Peyer's patch (tissue), 4 donors: ENCODE data around the gene PRKAG3.

Source experiments
- POLR2A ChIP-seq, 2 donors: fragments of 450-650 bp; IDR thresholded peaks; one replicate each; pipeline ENCODE4 v1.5.1; 2017; ENCODE audit warnings: antibody characterized with exemption in 2 of 2, mild to moderate bottlenecking in 2 of 2, moderate library complexity in 2 of 2
- TF ChIP-seq, protein P1 (sequence below), 6 experiments: fragments of 450-650 bp in 4 of 6; fragments of 200-600 bp in 2 of 6; sonication (generic) in 1 of 6; IDR thresholded peaks; one replicate each; pipeline ENCODE4 v1.5.1; 2017 to 2019; ENCODE audit warnings: antibody characterized with exemption in 6 of 6, mild to moderate bottlenecking in 3 of 6, moderate library complexity in 1 of 6

DNA sequence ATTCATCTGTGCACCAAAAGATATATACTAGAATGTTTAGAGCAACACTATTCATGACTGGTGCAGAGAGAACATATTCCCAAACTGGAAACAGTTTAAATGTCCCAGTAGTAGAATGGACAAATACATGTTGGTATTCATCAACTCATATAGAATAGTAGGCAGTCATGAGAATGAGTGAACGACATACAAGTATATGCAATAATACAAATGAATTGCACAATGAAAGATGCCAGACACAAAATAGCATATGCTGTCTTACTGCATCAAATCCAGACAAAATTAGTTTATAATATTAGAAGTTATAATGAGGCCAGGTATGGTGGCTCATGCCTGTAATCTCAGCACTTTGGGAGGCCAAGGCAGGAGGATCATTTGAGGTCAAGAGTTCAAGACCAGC is 8.3 kb upstream of the PRKAG3 start:
- TF ChIP-seq, protein P1, sequence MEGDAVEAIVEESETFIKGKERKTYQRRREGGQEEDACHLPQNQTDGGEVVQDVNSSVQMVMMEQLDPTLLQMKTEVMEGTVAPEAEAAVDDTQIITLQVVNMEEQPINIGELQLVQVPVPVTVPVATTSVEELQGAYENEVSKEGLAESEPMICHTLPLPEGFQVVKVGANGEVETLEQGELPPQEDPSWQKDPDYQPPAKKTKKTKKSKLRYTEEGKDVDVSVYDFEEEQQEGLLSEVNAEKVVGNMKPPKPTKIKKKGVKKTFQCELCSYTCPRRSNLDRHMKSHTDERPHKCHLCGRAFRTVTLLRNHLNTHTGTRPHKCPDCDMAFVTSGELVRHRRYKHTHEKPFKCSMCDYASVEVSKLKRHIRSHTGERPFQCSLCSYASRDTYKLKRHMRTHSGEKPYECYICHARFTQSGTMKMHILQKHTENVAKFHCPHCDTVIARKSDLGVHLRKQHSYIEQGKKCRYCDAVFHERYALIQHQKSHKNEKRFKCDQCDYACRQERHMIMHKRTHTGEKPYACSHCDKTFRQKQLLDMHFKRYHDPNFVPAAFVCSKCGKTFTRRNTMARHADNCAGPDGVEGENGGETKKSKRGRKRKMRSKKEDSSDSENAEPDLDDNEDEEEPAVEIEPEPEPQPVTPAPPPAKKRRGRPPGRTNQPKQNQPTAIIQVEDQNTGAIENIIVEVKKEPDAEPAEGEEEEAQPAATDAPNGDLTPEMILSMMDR (IDR thresholded peaks at IDR 0.05) = no peak
- TF ChIP-seq POLR2A (IDR thresholded peaks at IDR 0.05) = no peak
